H9 (cell line): ENCODE data around the gene PDE1C. TPM values are rescaled to one million over a fixed set of nuclear protein-coding genes. Genes with fewer than 3 reads are reported as not detected.

Source experiments
- DNase-seq: peaks from one replicate; pipeline ENCODE4 v3.0.0-alpha.2; 2017
- H2AFZ ChIP-seq: one replicate; pipeline ENCODE4 v1.6.1; 2013; ENCODE audit warnings: mild to moderate bottlenecking, low read length, control low read depth, moderate library complexity
- H2AK5ac ChIP-seq: 2 replicates; pipeline ENCODE4 v1.6.1; 2013; ENCODE audit warnings: low read length, control low read depth, mixed read lengths; ENCODE audit not compliant: insufficient read length
- H2BK120ac ChIP-seq: one replicate; pipeline ENCODE4 v1.6.1; 2013; ENCODE audit warnings: low read depth, mild to moderate bottlenecking, low read length, control low read depth, inconsistent platforms; ENCODE audit not compliant: poor library complexity, severe bottlenecking
- H2BK12ac ChIP-seq: 2 replicates; pipeline ENCODE4 v1.6.1; 2013; ENCODE audit warnings: low read length, control low read depth, mixed read lengths, low read depth; ENCODE audit not compliant: insufficient read length
- H2BK15ac ChIP-seq: 2 replicates; pipeline ENCODE4 v1.6.1; 2013; ENCODE audit warnings: low read depth, low read length, control low read depth
- H2BK20ac ChIP-seq: one replicate; pipeline ENCODE4 v1.6.1; 2013; ENCODE audit warnings: low read depth, mild to moderate bottlenecking, low read length, control low read depth, inconsistent platforms; ENCODE audit not compliant: poor library complexity, severe bottlenecking
- H2BK5ac ChIP-seq: 2 replicates; pipeline ENCODE4 v1.6.1; 2013; ENCODE audit warnings: low read length, control low read depth, mixed read lengths; ENCODE audit not compliant: insufficient read length
- H3K14ac ChIP-seq: 2 replicates; pipeline ENCODE4 v1.6.1; 2013; ENCODE audit warnings: low read length, control low read depth; ENCODE audit not compliant: insufficient read depth
- H3K18ac ChIP-seq: 2 replicates; pipeline ENCODE4 v1.6.1; 2013; ENCODE audit warnings: low read depth, mild to moderate bottlenecking, mixed read lengths, low read length, control low read depth; ENCODE audit not compliant: insufficient read length
- H3K23ac ChIP-seq: 2 replicates; pipeline ENCODE4 v1.6.1; 2013; ENCODE audit warnings: low read length, control low read depth, mixed read lengths, low read depth; ENCODE audit not compliant: insufficient read length
- H3K23me2 ChIP-seq: 2 replicates; pipeline ENCODE4 v1.6.1; 2013; ENCODE audit warnings: low read depth, mild to moderate bottlenecking, mixed read lengths, low read length, control low read depth; ENCODE audit not compliant: insufficient read length, poor library complexity, severe bottlenecking
- H3K27ac ChIP-seq: 2 replicates; pipeline ENCODE4 v1.5.1; 2013; ENCODE audit warnings: low read length, control low read depth, mixed read lengths, low read depth; ENCODE audit not compliant: insufficient read length
- H3K27me3 ChIP-seq: 2 replicates; pipeline ENCODE4 v1.6.1; 2013; ENCODE audit warnings: low read length, control low read depth, inconsistent platforms; ENCODE audit not compliant: insufficient read depth
- H3K4ac ChIP-seq: 2 replicates; pipeline ENCODE4 v1.6.1; 2013; ENCODE audit warnings: low read depth, mild to moderate bottlenecking, control low read depth, inconsistent platforms, low read length, moderate library complexity
- H3K4me1 ChIP-seq: 2 replicates; pipeline ENCODE4 v1.6.1; 2013; ENCODE audit warnings: low read length, control low read depth, inconsistent platforms; ENCODE audit not compliant: insufficient read depth
- H3K4me2 ChIP-seq: 2 replicates; pipeline ENCODE4 v1.6.1; 2013; ENCODE audit warnings: low read length, control low read depth, mixed read lengths; ENCODE audit not compliant: insufficient read length, insufficient read depth
- H3K56ac ChIP-seq: 2 replicates; pipeline ENCODE4 v1.6.1; 2013; ENCODE audit warnings: low read depth, mild to moderate bottlenecking, mixed read lengths, low read length, control low read depth; ENCODE audit not compliant: insufficient read length
- H3K79me1 ChIP-seq: 2 replicates; pipeline ENCODE4 v1.6.1; 2013; ENCODE audit warnings: low read depth, mild to moderate bottlenecking, moderate library complexity, low read length, control low read depth, inconsistent platforms; ENCODE audit not compliant: insufficient read depth, poor library complexity, severe bottlenecking
- H3K79me2 ChIP-seq: 2 replicates; pipeline ENCODE4 v1.6.1; 2013; ENCODE audit warnings: low read length, control low read depth, inconsistent platforms; ENCODE audit not compliant: insufficient read depth
- H3K9ac ChIP-seq: 2 replicates; pipeline ENCODE4 v1.6.1; 2013; ENCODE audit warnings: low read length, control low read depth, mixed read lengths; ENCODE audit not compliant: insufficient read length; ENCODE audit errors: extremely low read depth
- H3K9me3 ChIP-seq: one replicate; pipeline ENCODE4 v1.6.1; 2013; ENCODE audit warnings: low read depth, low read length, inconsistent platforms; ENCODE audit not compliant: control insufficient read depth
- H3T11ph ChIP-seq: one replicate; pipeline ENCODE4 v1.6.1; 2013; ENCODE audit warnings: mild to moderate bottlenecking, low read length, control low read depth, inconsistent platforms
- H4K20me1 ChIP-seq: one replicate; pipeline ENCODE4 v1.6.1; 2013; ENCODE audit not compliant: control insufficient read depth, insufficient read length, insufficient read depth
- H4K5ac ChIP-seq: 2 replicates; pipeline ENCODE4 v1.6.1; 2013; ENCODE audit warnings: low read depth, mild to moderate bottlenecking, mixed read lengths, low read length, control low read depth; ENCODE audit not compliant: insufficient read length
- H4K8ac ChIP-seq: replicated peaks from 2 replicates; pipeline ENCODE4 v1.6.1; 2013; ENCODE audit warnings: low read length, control low read depth, mixed read lengths, low read depth; ENCODE audit not compliant: insufficient read length
- H4K91ac ChIP-seq: 2 replicates; pipeline ENCODE4 v1.6.1; 2013; ENCODE audit warnings: low read depth, mild to moderate bottlenecking, moderate library complexity, mixed read lengths, low read length, control low read depth; ENCODE audit not compliant: insufficient read length
- H3K27ac Mint-ChIP-seq, 3 experiments: 2 replicates in 2 of 3; 3 replicates in 1 of 3; pipeline ENCODE4 v1.8.0; 2020 to 2021; ENCODE audit warnings: mixed read lengths in 3 of 3, mild to moderate bottlenecking in 1 of 3, moderate library complexity in 1 of 3
- H3K27me3 Mint-ChIP-seq: 2 replicates; pipeline ENCODE4 v1.8.0; 2021; ENCODE audit warnings: low read depth, mild to moderate bottlenecking, moderate library complexity, mixed read lengths
- H3K36me3 Mint-ChIP-seq, 3 experiments: 2 replicates in 2 of 3; 3 replicates in 1 of 3; pipeline ENCODE4 v1.8.0; 2020 to 2021; ENCODE audit warnings: low read depth in 3 of 3, mixed read lengths in 3 of 3; ENCODE audit not compliant: insufficient read depth in 1 of 3
- H3K4me1 Mint-ChIP-seq, 2 experiments: 2 replicates each; pipeline ENCODE4 v1.8.0; 2020; ENCODE audit warnings: mixed read lengths in 2 of 2
- H3K4me3 Mint-ChIP-seq, 2 experiments: 2 replicates in 1 of 2; 3 replicates in 1 of 2; pipeline ENCODE4 v1.8.0; 2020 to 2021; ENCODE audit warnings: mild to moderate bottlenecking in 2 of 2, mixed read lengths in 2 of 2, moderate library complexity in 1 of 2
- H3K9me3 Mint-ChIP-seq, 2 experiments: 2 replicates in 1 of 2; 3 replicates in 1 of 2; pipeline ENCODE4 v1.8.0; 2020; ENCODE audit warnings: mild to moderate bottlenecking in 2 of 2, mixed read lengths in 2 of 2, moderate library complexity in 1 of 2
- WGBS: extraction: QIAGEN DNeasy Blood & Tissue Kit; methylation state at CpG from one replicate; pipeline ENCODE4 v1.1.7; 2013; ENCODE audit warnings: missing lambda C conversion rate, low lambda C conversion rate, mixed read lengths; ENCODE audit not compliant: insufficient read length; ENCODE audit errors: extremely low coverage; 5-methylcytosine and 5-hydroxymethylcytosine counted together
- total RNA-seq: library from RNA; stranded (reverse); gene quantifications from 2 replicates; pipeline ENCODE4 v1.2.1, GENCODE V29; 2021
- TF ChIP-seq, protein P1 (sequence below): fragments of 200-600 bp; sonication (generic); conservative IDR thresholded peaks from 3 replicates; pipeline ENCODE4 v1.8.0; 2021; ENCODE audit warnings: antibody characterized with exemption, mild to moderate bottlenecking

PDE1C gene
- total RNA-seq, 1 experiment from 2014 or later: 0.17 TPM

DNA sequence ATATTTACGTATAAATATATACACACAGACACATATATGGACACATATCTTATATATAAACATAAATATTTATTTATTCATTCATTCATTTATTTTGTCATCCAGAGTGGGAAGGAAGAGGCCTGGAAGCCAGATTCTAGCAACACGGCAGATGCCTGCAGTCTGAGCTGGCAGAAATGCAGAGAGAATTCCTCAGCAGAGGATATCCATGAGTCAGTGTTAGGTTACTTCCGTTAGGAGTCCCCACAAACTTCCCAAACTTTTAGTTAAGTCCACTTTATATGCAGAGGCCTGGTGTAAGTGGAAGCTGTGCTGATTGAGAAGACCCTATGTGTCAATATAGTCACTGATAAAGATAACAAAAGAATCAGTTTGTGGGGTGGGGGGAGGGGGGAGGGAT lies 293.6 kb downstream of the PDE1C start:
- H3K79me1 ChIP-seq: no peaks in the 10 kb centered on the region
- H3K4ac ChIP-seq: no peak overlapping the region
- no peak overlapping the region for H4K5ac ChIP-seq
- peaks cover 99% of the 10 kb centered on the region for H3K27me3 Mint-ChIP-seq
- H2BK5ac ChIP-seq: no peak overlapping the region
- H3K27ac Mint-ChIP-seq: no peak overlapping the region
- H4K20me1 ChIP-seq: no peaks in the 10 kb centered on the region
- no peak overlapping the region for H2BK15ac ChIP-seq
- no peaks in the 10 kb centered on the region for H3K4me1 ChIP-seq
- no peak overlapping the region for H3T11ph ChIP-seq
- H2AFZ ChIP-seq: no peak overlapping the region
- no peak overlapping the region for H3K4me3 Mint-ChIP-seq
- no peak overlapping the region for H4K91ac ChIP-seq
- H3K23ac ChIP-seq: no peak overlapping the region
- no peak for DNase-seq
- no peak overlapping the region for H3K56ac ChIP-seq
- H3K27ac ChIP-seq: no peak overlapping the region
- TF ChIP-seq, protein P1, sequence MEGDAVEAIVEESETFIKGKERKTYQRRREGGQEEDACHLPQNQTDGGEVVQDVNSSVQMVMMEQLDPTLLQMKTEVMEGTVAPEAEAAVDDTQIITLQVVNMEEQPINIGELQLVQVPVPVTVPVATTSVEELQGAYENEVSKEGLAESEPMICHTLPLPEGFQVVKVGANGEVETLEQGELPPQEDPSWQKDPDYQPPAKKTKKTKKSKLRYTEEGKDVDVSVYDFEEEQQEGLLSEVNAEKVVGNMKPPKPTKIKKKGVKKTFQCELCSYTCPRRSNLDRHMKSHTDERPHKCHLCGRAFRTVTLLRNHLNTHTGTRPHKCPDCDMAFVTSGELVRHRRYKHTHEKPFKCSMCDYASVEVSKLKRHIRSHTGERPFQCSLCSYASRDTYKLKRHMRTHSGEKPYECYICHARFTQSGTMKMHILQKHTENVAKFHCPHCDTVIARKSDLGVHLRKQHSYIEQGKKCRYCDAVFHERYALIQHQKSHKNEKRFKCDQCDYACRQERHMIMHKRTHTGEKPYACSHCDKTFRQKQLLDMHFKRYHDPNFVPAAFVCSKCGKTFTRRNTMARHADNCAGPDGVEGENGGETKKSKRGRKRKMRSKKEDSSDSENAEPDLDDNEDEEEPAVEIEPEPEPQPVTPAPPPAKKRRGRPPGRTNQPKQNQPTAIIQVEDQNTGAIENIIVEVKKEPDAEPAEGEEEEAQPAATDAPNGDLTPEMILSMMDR: no peak
- peaks cover 56% of the 10 kb centered on the region; the same call in 1 of the 2 replicates for H3K27me3 ChIP-seq
- no peaks in the 10 kb centered on the region for H3K23me2 ChIP-seq
- no peaks in the 10 kb centered on the region for H3K9me3 ChIP-seq
- no peaks in the 10 kb centered on the region for H3K9me3 Mint-ChIP-seq
- no peak overlapping the region for H2BK20ac ChIP-seq
- no peak overlapping the region for H3K4me2 ChIP-seq
- H2AK5ac ChIP-seq: no peak overlapping the region
- H3K9ac ChIP-seq: no peak overlapping the region
- no peaks in the 10 kb centered on the region for H3K36me3 Mint-ChIP-seq
- no CpG with 5 or more reads among the region's 3 CpGs for WGBS
- no peak overlapping the region for H2BK120ac ChIP-seq
- no peak overlapping the region for H3K18ac ChIP-seq
- peaks cover 4 to 5% of the 10 kb centered on the region in 2 experiments; a peak in 2 of 4 replicates for H3K4me1 Mint-ChIP-seq
- H4K8ac ChIP-seq: no peak overlapping the region
- H2BK12ac ChIP-seq: no peak overlapping the region
- H3K14ac ChIP-seq: no peak overlapping the region
- no peaks in the 10 kb centered on the region for H3K79me2 ChIP-seq
